ENCODE results near the gene PDZD7.

DNA sequence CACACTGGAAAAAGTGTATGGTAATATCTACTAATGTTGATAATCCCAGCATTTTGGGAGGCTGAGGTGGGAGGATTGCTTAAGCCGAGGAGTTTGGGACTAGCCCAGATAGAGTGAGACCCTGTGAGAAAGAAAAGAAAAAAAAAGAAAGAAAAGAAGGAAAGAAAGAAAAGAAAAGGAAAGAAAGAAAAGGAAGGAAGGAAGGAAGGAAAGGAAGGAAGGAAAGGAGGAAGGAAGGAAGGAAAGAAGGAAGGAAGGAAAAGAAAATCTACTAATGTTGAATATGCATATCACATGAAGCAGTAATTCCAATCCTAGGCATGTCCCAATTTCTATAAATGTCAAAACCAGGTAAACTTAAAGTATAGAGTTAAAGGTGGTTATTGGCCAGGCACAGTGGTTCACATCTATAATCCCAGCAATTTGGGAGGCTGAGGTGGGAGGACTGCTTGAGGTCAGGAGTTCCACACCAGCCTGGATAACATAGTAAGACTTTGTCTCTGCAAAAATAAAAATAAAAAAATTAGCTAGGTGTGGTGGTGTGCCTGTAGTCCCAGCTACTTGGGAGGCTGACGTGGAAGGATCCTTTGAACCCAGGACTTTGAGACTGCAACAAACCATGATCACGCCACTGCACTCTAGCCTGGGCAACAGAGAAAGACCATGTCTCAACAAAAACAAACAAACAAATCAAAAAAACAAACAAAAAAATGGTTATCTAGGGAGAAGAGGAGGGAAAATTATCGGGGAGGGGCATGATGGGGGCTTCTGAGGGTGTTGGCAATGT, 25.6 kb upstream of the PDZD7 start:
- TF ChIP-seq CTCF (IDR thresholded peaks at IDR 0.05) (no peak), EP300 (IDR thresholded peaks at IDR 0.05) (no peak)
